Raji (cell line): ENCODE results near the gene GLYR1.

Experiments
- POLR2A ChIP-seq: IDR thresholded peaks from 2 replicates; pipeline ENCODE4 v1.6.1; 2011; ENCODE audit warnings: low read depth, low read length, control low read depth; ENCODE audit not compliant: insufficient read depth

Gene GLYR1

GRCh38 chr16:4780235-4780634 is 66.9 kb downstream of the GLYR1 start:
- no peak for TF ChIP-seq POLR2A

- no peak for TF ChIP-seq POLR2A
Observed at GRCh38 chr16:4778050-4778392, 69.1 kb downstream of the GLYR1 start.

- no peak for TF ChIP-seq POLR2A
Observed at GRCh38 chr16:4777339-4778049, 69.6 kb downstream of the GLYR1 start.

GRCh38 chr16:4776141-4776705 is 70.9 kb downstream of the GLYR1 start:
- no peak for TF ChIP-seq POLR2A

GRCh38 chr16:4775005-4775404 is 72.1 kb downstream of the GLYR1 start:
- no peak for TF ChIP-seq POLR2A

GRCh38 chr16:4772351-4772750 is 74.7 kb downstream of the GLYR1 start:
- TF ChIP-seq POLR2A: no peak

GRCh38 chr16:4771646-4772045 is 75.4 kb downstream of the GLYR1 start:
- TF ChIP-seq POLR2A: no peak

- TF ChIP-seq POLR2A: no peak
Observed at GRCh38 chr16:4769306-4769638, 77.8 kb downstream of the GLYR1 start.

GRCh38 chr16:4768549-4769305 is 78.4 kb downstream of the GLYR1 start:
- peak; percentile 73 for TF ChIP-seq POLR2A

GRCh38 chr16:4767872-4768548 is 79.1 kb downstream of the GLYR1 start:
- TF ChIP-seq POLR2A: no peak

- peak; percentile 84 for TF ChIP-seq POLR2A
Observed at GRCh38 chr16:4766875-4767628, 80.0 kb downstream of the GLYR1 start, which contains the start of gene ZNF500. TSS of gene ZNF500 (minus strand) at chr16:4767162. CDS start at chr16:4765978, 1,184 bp downstream.

GRCh38 chr16:4765511-4766474 is 81.3 kb downstream of the GLYR1 start:
- TF ChIP-seq POLR2A: no peak

- no peak for TF ChIP-seq POLR2A
Observed at GRCh38 chr16:4763791-4764190, 83.3 kb downstream of the GLYR1 start.

GRCh38 chr16:4762205-4762604 is 84.9 kb downstream of the GLYR1 start:
- no peak for TF ChIP-seq POLR2A
